GM19463 (cell line): Measurements from ENCODE around the gene CALR3.
A peak's percentile ranks its signal among the peaks of the same experiment; 100 is the strongest.
"Not testable (repeated sequence)": the region's sequence is repeated elsewhere in the genome, so short reads cannot be mapped to it uniquely, and the experiment has no call there.

Experiments used
- ATAC-seq: cut with Tn5 transposase; IDR thresholded peaks from one replicate; pipeline ENCODE4 v1.9.1; 2021; ENCODE audit warnings: mild to moderate bottlenecking, moderate library complexity; ENCODE audit not compliant: unreplicated experiment

CALR3 gene, protein sequence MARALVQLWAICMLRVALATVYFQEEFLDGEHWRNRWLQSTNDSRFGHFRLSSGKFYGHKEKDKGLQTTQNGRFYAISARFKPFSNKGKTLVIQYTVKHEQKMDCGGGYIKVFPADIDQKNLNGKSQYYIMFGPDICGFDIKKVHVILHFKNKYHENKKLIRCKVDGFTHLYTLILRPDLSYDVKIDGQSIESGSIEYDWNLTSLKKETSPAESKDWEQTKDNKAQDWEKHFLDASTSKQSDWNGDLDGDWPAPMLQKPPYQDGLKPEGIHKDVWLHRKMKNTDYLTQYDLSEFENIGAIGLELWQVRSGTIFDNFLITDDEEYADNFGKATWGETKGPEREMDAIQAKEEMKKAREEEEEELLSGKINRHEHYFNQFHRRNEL

GRCh38 chr19:16495982-16496612 lies at the start of gene CALR3, which contains the start of gene C19orf44:
Gene CALR3 (minus strand): TSS chr19:16496167. CDS start chr19:16496129, 38 bp downstream.
Gene C19orf44 (plus strand): TSS chr19:16496394. CDS start chr19:16500793, 4,399 bp downstream.
- ATAC-seq, result peak; percentile 98

GRCh38 chr19:16544473-16545231 lies 48.7 kb upstream of the CALR3 start:
- no peak for ATAC-seq

- not testable (repeated sequence) for ATAC-seq
These were observed 47.8 kb upstream of the CALR3 start for GRCh38 chr19:16543734-16544133.

DNA sequence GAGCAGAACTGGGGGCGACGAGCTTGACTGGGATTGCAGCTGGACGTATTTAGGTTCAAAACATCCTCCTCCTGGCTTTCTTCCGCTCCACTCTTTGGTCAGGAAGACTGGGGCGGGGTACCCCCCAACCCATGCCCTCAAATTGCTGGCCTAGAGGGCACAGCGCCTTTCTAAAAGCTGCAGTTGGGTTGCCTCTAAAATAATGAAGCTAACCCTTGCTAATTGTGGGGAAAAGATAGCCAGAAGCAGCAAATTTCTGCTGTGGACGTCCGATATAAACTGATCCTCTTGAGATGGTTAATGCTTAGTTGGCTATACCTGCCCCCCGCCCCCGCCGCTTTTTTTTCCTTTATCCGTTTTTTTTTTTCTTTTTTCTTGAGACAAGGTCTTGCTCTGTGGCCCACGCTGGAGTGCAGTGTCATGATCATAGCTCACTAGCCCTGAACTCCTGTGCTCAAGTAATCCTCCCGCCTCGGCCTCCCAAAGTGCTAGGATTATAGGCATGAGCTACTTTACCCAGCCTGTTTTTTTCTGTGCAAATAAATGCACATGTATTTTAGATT lies 47.0 kb upstream of the CALR3 start:
- ATAC-seq, result no peak

DNA sequence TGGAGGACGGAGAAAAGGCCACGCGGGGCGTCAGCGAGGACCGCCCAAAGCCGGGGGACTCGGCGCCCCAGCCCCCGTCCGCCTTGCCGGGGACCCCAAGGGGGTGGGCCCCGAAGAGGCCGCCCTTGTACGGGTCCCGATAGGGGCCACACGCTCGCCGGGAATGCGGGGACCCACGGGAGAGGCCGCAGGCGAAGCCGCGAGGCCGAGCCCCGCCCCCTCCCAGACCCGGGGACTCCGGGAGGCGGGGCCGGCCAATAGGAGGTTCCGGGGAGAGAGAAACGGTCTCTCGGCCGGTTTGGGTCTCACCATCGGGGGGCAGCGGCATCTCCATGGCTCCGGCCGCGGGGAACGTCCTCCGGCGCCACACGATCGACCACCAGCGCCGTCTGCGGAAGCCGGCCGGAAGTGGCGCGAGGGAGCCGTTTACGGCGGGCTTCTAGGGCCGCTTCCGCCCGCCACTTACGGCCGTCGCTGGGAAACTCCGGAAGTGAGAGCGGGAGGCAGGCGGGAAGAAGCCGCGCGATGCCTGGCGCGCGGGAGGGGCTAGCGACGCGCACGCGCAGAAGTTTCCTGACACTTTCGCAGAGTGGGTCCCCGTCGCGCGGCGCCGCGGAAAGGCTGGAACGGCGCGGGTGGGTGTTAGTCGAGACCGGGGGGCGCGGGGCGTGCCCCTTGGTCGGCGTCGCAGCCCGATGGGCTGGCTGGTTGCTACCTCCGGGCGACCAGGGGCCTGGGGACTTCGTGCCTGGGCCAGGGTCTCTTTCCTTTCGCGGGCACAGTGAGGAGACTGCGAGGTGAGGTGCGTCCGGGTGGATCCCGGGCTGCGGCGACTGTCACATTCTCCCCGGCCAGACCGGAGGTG lies 46.3 kb upstream of the CALR3 start, which contains the start of gene CHERP:
TSS of gene CHERP (minus strand) at position 393 of the 865 bp plus-strand sequence. CDS start at position 334, 59 bp downstream.
- peak; percentile 84 for ATAC-seq

DNA sequence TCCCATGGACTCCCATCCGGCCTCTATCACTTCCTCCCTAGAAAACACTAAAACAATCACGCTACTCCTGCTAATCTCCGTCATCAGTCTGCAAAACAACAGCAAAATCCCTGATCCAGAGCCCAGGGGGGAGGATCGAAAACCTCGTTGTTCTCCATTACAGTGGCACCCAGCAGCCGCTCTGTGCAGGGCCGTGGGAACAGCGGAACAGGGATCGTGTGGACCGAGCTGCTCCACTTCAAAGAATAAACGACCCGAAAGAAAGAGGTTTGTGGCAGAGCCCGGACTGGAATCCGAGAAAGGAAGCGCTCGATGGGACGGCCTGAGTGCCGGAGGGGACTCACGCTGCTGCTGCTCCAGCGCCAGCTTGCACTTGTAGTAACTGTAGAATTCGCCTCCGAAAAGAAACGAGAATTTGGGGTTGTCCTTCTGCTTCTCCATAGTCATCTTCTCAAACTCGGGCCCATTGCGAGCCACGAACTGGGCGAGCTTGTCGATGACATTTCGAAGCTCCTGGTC lies 45.6 kb upstream of the CALR3 start:
- no peak for ATAC-seq

- no peak for ATAC-seq
These were observed 45.0 kb upstream of the CALR3 start for GRCh38 chr19:16540948-16541347.

- no peak for ATAC-seq
These were observed 41.1 kb upstream of the CALR3 start for GRCh38 chr19:16537111-16537510.

DNA sequence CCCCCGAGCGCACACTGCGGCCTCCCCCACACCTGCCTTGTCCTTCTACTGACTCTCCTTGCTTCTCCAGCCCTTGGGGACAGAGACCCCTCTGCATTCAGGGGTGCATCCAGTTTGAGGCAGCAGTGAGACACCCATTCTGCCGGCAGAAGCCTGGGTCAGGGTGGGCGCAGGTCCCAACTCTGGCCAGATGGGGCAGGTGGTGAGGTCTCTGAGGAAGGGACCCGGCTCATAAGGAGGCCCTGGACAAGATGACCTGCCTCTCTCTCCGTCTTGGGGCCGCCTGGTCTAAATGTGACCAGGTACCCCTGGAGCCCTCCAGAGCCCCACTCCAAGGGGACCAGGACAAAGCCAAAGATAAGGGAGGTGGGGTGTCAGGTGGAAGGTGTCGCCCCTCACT lies 40.2 kb upstream of the CALR3 start:
- ATAC-seq, result no peak

DNA sequence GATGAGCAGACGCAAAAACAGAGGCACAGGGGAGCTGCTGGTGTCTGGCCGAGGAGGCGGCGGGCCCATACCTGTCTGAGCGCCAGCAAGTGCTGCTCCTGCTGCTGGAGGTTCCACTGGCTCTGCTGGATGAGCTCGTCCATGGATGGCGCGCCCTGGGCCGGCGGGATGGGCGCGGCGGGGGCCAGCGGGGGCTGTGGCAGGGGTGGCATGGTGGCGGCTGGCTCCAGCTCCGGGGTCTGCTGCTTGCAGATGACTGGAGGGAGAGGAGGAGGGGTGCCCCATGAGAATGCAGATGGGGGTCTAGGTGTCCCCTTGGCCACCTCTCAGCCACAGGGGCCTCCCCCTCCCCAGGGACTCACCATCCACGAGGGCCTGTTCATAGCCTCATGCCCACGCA lies 39.4 kb upstream of the CALR3 start:
- no peak for ATAC-seq

GRCh38 chr19:16532440-16533234 lies 36.7 kb upstream of the CALR3 start:
- ATAC-seq, result no peak

DNA sequence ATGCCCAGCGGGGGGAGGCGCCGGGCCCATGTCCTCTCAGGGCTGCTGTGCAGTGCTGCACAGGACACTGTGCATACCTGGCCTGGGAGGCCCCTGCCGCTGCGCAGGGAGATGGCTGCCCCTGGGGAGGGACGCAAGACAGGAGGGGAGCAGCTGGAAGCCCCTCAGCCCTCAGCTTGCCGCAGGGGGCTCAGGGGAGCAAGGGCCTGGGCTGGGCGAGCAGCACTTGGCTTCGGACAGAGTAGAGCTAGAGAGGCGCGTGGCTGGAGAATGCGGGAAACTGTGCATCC lies 35.4 kb upstream of the CALR3 start:
- ATAC-seq, result no peak

DNA sequence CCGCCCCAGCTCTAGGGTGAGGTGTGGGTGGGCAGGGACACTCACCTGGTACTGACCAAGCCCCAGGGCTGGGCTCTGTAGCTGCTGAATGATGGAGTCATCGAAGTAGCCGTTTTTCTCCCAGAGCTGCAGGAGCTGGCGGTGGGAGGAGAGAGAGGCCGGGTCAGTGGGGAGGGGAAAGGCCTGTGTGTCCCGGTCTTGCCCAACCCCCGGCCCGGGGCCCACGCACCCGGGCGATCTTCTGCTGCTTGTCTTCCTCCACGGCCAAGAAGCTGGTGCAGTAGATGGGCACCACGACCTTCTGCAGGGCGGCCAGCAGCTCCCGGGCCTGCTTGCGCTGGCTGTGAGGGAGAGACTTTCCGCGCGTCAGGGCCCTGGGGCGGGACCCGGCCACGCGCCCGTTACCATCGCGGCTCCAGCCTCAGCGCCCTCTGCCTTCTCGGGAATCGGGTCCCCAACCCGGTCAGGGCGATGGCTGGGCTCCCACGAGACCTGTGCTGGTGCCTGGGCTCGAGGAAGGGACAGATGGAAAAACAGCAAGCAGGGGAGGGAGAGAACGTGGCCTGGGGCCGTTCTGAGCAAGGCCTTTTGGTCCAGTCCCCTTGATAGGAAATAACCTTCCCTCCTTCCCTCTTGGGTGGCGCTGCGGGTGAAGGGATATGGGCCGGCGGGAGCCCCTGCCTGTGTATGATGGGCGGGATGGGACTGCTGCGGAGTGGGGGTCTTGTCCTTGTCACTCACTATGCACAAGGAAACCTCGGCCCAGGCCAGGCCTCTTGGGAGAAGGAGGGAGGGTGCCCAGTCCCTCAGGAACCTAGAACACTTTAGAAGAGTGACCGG lies 34.8 kb upstream of the CALR3 start:
- ATAC-seq, result no peak

DNA sequence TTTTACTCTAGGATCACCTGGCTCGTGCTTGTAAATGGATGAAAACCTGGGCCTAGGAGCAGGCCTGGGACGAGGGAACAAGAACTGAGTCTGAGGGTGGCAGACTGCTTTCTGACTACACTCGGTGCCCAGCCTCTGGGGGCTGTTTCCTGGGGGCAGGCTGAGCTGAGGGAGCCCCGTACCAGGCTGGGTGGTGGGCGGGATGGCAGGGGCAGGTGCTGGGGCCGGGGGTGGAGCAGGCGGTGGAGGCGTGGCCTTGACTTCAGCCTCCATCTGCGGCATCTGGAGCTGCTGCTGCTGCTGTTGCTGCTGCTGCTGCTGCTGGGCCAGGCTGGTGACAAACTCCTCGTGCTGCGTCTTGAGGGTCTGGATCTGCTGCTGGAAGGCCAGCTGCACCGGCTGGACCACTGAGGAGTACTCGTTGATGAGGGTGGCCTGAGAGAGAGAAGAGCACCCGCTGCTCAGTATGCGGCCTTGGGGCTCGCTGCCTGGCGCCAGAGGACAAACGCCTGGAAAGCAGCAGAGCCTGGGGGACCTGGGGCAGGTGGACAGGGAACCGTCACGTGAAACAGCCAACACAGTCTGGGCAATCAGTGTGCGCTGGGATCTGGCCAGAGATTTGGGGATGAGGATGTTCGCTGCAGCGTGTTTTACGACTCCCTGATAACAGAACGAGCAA lies 33.6 kb upstream of the CALR3 start:
- no peak for ATAC-seq

DNA sequence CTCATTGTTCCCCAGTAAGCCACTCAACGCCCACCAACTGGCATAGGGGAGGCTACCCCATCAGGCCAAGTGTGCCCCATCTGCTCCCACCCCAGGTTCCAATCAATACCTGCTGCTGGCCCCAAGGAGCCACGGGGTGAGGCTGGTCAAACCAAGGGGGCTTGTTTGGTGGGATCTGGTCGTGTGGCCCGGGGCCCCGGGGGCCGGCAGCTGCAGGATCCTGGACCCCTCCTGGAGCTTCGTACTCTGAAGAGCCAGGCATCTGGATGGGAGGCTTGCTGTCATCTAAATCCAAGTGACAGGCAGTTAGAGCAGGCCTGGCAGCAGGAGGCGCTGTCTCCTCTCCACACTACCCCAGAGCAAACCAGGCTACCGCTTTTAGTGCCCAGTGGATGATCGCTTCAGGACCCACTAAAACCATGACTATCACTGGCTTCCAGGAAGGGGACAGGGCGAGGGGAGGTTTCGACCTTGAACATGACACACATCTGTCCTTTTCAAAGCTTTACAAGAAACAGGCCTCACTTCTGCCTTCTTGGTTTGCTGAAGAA lies 32.1 kb upstream of the CALR3 start:
- ATAC-seq, result no peak

DNA sequence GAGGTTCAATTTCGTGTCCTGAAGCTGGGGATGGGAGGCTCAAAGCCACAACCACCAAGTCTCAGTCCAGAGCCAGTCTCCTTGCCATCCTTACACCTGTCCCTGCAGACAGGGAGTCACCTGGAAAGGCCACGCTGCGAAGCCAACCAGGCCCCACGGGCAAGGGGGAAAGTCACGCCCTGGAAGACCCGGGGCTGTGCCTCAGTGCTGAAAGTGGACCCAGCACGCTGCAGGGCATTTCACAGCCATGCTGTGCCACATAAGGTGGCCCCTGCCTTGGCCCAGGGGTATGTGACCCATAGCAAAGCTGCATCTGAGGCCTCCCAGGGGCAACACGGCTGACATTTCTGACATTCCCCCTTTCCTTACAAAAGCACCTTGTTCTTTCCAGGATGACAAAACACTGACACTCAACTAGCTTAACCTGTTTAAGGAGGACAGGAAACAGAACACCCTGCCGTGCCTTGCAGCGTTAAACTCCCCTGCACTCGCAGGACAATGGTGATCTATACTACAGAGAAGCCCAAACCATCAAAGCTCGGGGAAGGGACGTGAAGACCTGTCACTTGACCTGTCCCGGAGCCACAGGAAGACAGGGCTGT lies 31.5 kb upstream of the CALR3 start:
- ATAC-seq, result no peak

GRCh38 chr19:16525751-16526481 lies 29.9 kb upstream of the CALR3 start:
- ATAC-seq, result no peak
